GM19043 (cell line): ENCODE measurements around the gene CCNA2.

Source experiments
- ATAC-seq: cut with Tn5 transposase; IDR thresholded peaks from one replicate; pipeline ENCODE4 v1.9.1; 2021; ENCODE audit warnings: low read depth; ENCODE audit not compliant: unreplicated experiment

CCNA2 gene

GRCh38 chr4:121777625-121778024 is 46.1 kb downstream of the CCNA2 start:
- no peak for ATAC-seq

GRCh38 chr4:121776610-121777401 is 46.9 kb downstream of the CCNA2 start:
- ATAC-seq, result no peak

GRCh38 chr4:121773883-121774282 is 49.8 kb downstream of the CCNA2 start:
- no peak for ATAC-seq

- no peak for ATAC-seq
Observed at GRCh38 chr4:121771869-121772268, 51.8 kb downstream of the CCNA2 start.

GRCh38 chr4:121769341-121769740 is 54.3 kb downstream of the CCNA2 start:
- no peak for ATAC-seq

DNA sequence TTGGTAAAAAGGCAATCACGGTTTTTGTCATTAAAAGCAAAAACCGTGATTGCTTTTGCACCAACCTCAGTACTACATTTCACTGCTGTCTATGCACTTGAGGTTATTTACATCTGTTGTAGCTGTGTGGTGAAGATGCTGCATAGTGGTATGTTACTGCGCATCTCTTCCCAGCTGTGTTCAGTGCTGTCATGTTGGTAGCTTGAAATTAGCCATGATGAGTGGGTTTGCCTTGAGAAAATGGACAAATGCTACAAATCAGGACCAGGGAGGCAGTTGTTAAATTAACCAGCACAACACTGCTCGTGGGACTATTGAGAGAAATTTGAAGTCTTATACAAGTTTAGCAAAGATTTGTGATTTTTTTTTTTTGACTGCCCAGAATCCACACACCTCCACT is 56.5 kb downstream of the CCNA2 start:
- no peak for ATAC-seq
